CD14-positive monocyte (primary cell): Measurements from ENCODE around the gene EPOP. TPM values are rescaled to one million over a fixed set of nuclear protein-coding genes. Genes with fewer than 3 reads are reported as not detected.
A peak's percentile ranks its signal among the peaks of the same experiment; 100 is the strongest.

Experiments used
- DNase-seq, 3 donors: peaks; one replicate each; pipeline ENCODE4 v3.0.0-alpha.2; 2011 to 2022
- H2AFZ ChIP-seq: 2 replicates; pipeline ENCODE4 v1.6.0; 2012; ENCODE audit warnings: mild to moderate bottlenecking, low read depth, low read length, inconsistent platforms; ENCODE audit not compliant: insufficient read depth, poor library complexity, severe bottlenecking
- H3K27ac ChIP-seq, 2 donors: 1 replicate in 1 of 2; 2 replicates in 1 of 2; pipeline ENCODE4 v1.5.1; 2012 to 2013; ENCODE audit warnings: low read length in 2 of 2, control low read depth in 1 of 2, inconsistent platforms in 1 of 2, low read depth in 1 of 2, mild to moderate bottlenecking in 1 of 2
- H3K27me3 ChIP-seq, 2 donors: one replicate each; pipeline versions ENCODE4 v1.6.0 to v1.6.1; 2011 to 2013; ENCODE audit warnings: low read length in 2 of 2; ENCODE audit not compliant: control insufficient read depth in 2 of 2, insufficient read depth in 2 of 2
- H3K36me3 ChIP-seq, 2 donors: replicated peaks in 1 of 2; 1 replicate in 1 of 2; 2 replicates in 1 of 2; pipeline versions ENCODE4 v1.5.1 to v1.6.1; 2012 to 2013; ENCODE audit warnings: low read length in 2 of 2, control low read depth in 1 of 2, inconsistent platforms in 1 of 2, mild to moderate bottlenecking in 1 of 2; ENCODE audit not compliant: insufficient read depth in 2 of 2, control insufficient read depth in 1 of 2
- H3K4me1 ChIP-seq, 2 donors: 1 replicate in 1 of 2; 2 replicates in 1 of 2; pipeline versions ENCODE4 v1.5.1 to v1.6.1; 2012 to 2013; ENCODE audit warnings: low read length in 2 of 2, control low read depth in 1 of 2, inconsistent platforms in 1 of 2, mild to moderate bottlenecking in 1 of 2, moderate library complexity in 1 of 2; ENCODE audit not compliant: insufficient read depth in 2 of 2, control insufficient read depth in 1 of 2
- H3K4me2 ChIP-seq: replicated peaks from 2 replicates; pipeline ENCODE3; 2012; ENCODE audit warnings: low read length, moderate library complexity, mild to moderate bottlenecking; ENCODE audit not compliant: poor library complexity, severe bottlenecking; ENCODE audit errors: extremely low read depth
- H3K4me3 ChIP-seq, 3 experiments: fragments of 200-600 bp in 1 of 3; sonication (generic) in 1 of 3; replicated peaks in 1 of 3; 1 replicate in 2 of 3; 2 replicates in 1 of 3; pipeline ENCODE4 v1.5.1; 2011 to 2013; ENCODE audit warnings: low read length in 3 of 3, mild to moderate bottlenecking in 3 of 3, control low read depth in 2 of 3, low read depth in 2 of 3, inconsistent platforms in 1 of 3, moderate library complexity in 1 of 3
- H3K79me2 ChIP-seq: 2 replicates; pipeline ENCODE4 v1.6.0; 2012; ENCODE audit warnings: mild to moderate bottlenecking, control low read depth, inconsistent platforms, low read length, moderate library complexity; ENCODE audit not compliant: insufficient read depth
- H3K9ac ChIP-seq: 2 replicates; pipeline ENCODE4 v1.6.0; 2017; ENCODE audit warnings: low read length, mild to moderate bottlenecking; ENCODE audit not compliant: insufficient read depth, poor library complexity, severe bottlenecking
- H3K9me3 ChIP-seq, 2 donors: replicated peaks in 1 of 2; 1 replicate in 1 of 2; 2 replicates in 1 of 2; pipeline versions ENCODE4 v1.5.1 to v1.6.1; 2012 to 2013; ENCODE audit warnings: low read length in 2 of 2, control low read depth in 1 of 2; ENCODE audit not compliant: control insufficient read depth in 1 of 2, insufficient read depth in 1 of 2
- H4K20me1 ChIP-seq: 2 replicates; pipeline ENCODE4 v1.6.0; 2012; ENCODE audit warnings: mild to moderate bottlenecking, low read length, control low read depth, moderate library complexity; ENCODE audit not compliant: insufficient read depth
- H3K27ac Mint-ChIP-seq, 7 donors: one replicate each; pipeline ENCODE4 v1.8.0; 2020; ENCODE audit warnings: mild to moderate bottlenecking in 7 of 7, mixed read lengths in 7 of 7, moderate library complexity in 6 of 7, inconsistent platforms in 2 of 7
- H3K27me3 Mint-ChIP-seq, 3 donors: one replicate each; pipeline ENCODE4 v1.8.0; 2021 to 2022; ENCODE audit warnings: low read depth in 3 of 3, mild to moderate bottlenecking in 3 of 3, mixed read lengths in 3 of 3, moderate library complexity in 3 of 3, inconsistent platforms in 1 of 3
- H3K36me3 Mint-ChIP-seq, 2 donors: one replicate each; pipeline ENCODE4 v1.8.0; 2020; ENCODE audit warnings: mixed read lengths in 2 of 2, inconsistent platforms in 1 of 2, mild to moderate bottlenecking in 1 of 2
- H3K4me1 Mint-ChIP-seq: one replicate; pipeline ENCODE4 v1.8.0; 2020; ENCODE audit warnings: mild to moderate bottlenecking, mixed read lengths
- H3K4me3 Mint-ChIP-seq, 2 donors: one replicate each; pipeline ENCODE4 v1.8.0; 2020; ENCODE audit warnings: mild to moderate bottlenecking in 2 of 2, mixed read lengths in 2 of 2, moderate library complexity in 1 of 2
- H3K9me3 Mint-ChIP-seq, 7 donors: one replicate each; pipeline ENCODE4 v1.8.0; 2020 to 2022; ENCODE audit warnings: mixed read lengths in 7 of 7, mild to moderate bottlenecking in 6 of 7, moderate library complexity in 6 of 7, inconsistent platforms in 2 of 7
- WGBS: methylation state at CpG from one replicate; pipeline ENCODE4 v1.1.5; 2013; ENCODE audit warnings: missing lambda C conversion rate; ENCODE audit not compliant: insufficient coverage; 5-methylcytosine and 5-hydroxymethylcytosine counted together
- intact Hi-C, 2 donors: fragments of 100-400 bp; cut with micrococcal nuclease; formaldehyde crosslinking; loops; one replicate each; pipeline versions ENCODE4 v1.15.0 to v1.15.1; 2023
- polyA plus RNA-seq, 3 donors: library from polyadenylated mRNA; depleted of rRNA in 1 of 3; unstranded in 2 of 3; stranded (reverse) in 1 of 3; fragments of 300-500 nt in 2 of 3; fragments of >200 nt in 1 of 3; fragmentation: Illumina TruSeq in 2 of 3; gene quantifications; 1 replicate in 2 of 3; 2 replicates in 1 of 3; pipeline ENCODE4 v1.2.3, GENCODE V29; 2012 to 2021
- TF ChIP-seq, protein P1 (sequence below): fragments of 200-600 bp; IDR thresholded peaks from one replicate; pipeline ENCODE4 v1.8.0; 2022; ENCODE audit warnings: antibody characterized with exemption, mild to moderate bottlenecking

EPOP gene
- polyA plus RNA-seq, 3 donors = 0.63 TPM; not detected in 2

DNA sequence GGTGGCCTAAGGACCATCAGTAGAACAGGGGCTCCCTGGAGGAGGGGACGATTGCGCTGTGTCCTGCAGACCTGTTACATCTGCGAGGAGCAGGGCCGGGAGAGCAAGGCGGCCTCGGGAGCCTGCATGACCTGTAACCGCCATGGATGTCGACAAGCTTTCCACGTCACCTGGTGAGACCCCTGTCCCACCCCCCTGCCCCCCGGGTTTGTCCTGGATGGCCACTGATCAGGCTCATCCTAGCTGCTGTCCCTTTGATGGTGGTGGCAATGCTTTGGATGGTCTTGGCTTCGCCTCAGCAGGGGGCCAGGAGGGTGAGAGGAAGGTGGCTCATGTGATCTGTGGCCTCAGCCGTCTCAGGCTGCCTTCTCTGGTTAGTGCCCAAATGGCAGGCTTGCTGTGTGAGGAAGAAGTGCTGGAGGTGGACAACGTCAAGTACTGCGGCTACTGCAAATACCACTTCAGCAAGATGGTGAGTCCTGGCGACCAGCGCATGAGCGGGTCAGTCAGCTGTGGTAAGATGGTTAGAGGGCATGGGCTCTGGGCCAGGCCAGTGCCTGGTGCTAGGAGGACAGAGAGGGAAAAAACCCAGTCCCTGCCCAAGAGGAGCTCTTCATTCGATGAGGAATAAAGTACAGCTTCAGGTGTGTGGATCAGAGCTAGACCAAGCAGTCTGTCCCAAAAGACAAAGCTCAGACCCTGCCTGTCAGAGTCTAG, 34.5 kb upstream of the EPOP start:
- Mint-ChIP-seq H3K27me3 (peaks cover 9 to 15% (median 12%) of the 10 kb centered on the region in 3 donors), H3K36me3 (peaks cover 44 to 52% of the 10 kb centered on the region in 2 donors), H3K4me1 (peaks cover 42% of the 10 kb centered on the region), H3K4me3 (no peak overlapping the region), H3K27ac (peak overlapping the region in 2 of 7 donors; percentile 16 to 20), H3K9me3 (peaks cover 0 to 4% (median 0%) of the 10 kb centered on the region in 7 donors)
- DNase-seq = no peak
- Histone ChIP-seq H3K9ac (no peak overlapping the region), H3K4me3 (no peak overlapping the region), H3K27ac (no peak overlapping the region), H2AFZ (no peak overlapping the region), H3K36me3 (peaks cover 24 to 51% of the 10 kb centered on the region in 2 donors), H4K20me1 (peaks cover 19% of the 10 kb centered on the region), H3K79me2 (peaks cover 8% of the 10 kb centered on the region), H3K27me3 (peaks cover 0 to 6% of the 10 kb centered on the region in 2 donors), H3K4me2 (no peak overlapping the region), H3K4me1 (peaks cover 19 to 24% of the 10 kb centered on the region in 2 donors), H3K9me3 (no peaks in the 10 kb centered on the region)
- TF ChIP-seq, protein P1, sequence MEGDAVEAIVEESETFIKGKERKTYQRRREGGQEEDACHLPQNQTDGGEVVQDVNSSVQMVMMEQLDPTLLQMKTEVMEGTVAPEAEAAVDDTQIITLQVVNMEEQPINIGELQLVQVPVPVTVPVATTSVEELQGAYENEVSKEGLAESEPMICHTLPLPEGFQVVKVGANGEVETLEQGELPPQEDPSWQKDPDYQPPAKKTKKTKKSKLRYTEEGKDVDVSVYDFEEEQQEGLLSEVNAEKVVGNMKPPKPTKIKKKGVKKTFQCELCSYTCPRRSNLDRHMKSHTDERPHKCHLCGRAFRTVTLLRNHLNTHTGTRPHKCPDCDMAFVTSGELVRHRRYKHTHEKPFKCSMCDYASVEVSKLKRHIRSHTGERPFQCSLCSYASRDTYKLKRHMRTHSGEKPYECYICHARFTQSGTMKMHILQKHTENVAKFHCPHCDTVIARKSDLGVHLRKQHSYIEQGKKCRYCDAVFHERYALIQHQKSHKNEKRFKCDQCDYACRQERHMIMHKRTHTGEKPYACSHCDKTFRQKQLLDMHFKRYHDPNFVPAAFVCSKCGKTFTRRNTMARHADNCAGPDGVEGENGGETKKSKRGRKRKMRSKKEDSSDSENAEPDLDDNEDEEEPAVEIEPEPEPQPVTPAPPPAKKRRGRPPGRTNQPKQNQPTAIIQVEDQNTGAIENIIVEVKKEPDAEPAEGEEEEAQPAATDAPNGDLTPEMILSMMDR = no peak
- intact Hi-C loops = loop anchor here in 1 of 2 donors (10.0 kb wide), 1 partner anchor 156 kb away; no protein-coding TSS in a partner anchor
- 90% methylated on average over 17 of the region's 18 CpGs for WGBS

DNA sequence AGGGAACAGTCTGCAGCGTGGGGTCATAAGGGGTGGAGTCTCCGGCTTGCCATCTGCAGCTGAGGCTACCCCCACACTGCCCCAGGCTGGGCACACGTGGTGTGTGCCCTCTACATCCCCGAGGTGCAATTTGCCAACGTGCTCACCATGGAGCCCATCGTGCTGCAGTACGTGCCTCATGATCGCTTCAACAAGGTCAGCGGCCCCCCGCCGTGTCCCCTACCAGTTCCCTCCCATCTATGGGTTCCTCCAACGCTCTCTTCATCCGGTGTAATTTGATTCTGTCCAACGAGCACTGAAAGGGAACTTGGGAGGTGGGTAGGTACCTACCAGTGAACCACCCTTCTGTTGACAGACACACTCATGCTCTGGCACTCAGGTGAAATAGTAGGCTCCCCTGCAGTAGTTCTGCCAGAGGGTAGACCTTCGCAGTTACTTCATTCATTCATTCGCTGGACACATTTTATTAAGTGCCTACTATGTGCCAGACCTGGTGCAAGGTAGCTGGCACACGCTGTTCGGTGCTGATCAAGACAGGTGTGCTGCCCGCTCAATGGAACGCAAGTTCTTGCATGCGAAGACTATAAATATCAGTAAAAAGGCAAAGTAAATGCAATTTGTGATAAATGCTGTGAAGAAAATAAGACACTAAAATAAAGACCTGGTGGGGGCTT, 33.1 kb upstream of the EPOP start:
- H2AFZ ChIP-seq = no peak overlapping the region
- TF ChIP-seq, protein P1 = no peak
- peak overlapping the region in 1 of 2 donors; percentile 85 for H3K4me3 Mint-ChIP-seq
- H3K36me3 Mint-ChIP-seq = peaks cover 37 to 43% of the 10 kb centered on the region in 2 donors
- H3K4me1 Mint-ChIP-seq = peaks cover 54% of the 10 kb centered on the region
- peaks cover 8% of the 10 kb centered on the region for H3K79me2 ChIP-seq
- peaks cover 0 to 6% of the 10 kb centered on the region in 2 donors for H3K27me3 ChIP-seq
- no peak for DNase-seq
- H3K27me3 Mint-ChIP-seq = peaks cover 15 to 19% (median 16%) of the 10 kb centered on the region in 3 donors
- WGBS = 89% methylated on average over 12 of the region's 21 CpGs
- no peak overlapping the region for H3K4me2 ChIP-seq
- intact Hi-C loops = loop anchor here in 1 of 2 donors (10.0 kb wide), 1 partner anchor 157 kb away; no protein-coding TSS in a partner anchor
- H3K27ac ChIP-seq = no peak overlapping the region
- peaks cover 15 to 37% of the 10 kb centered on the region in 2 donors for H3K36me3 ChIP-seq
- H3K4me3 ChIP-seq = no peak overlapping the region
- no peak overlapping the region for H3K9ac ChIP-seq
- peaks cover 0 to 5% (median 0%) of the 10 kb centered on the region in 7 donors for H3K9me3 Mint-ChIP-seq
- peak overlapping the region in 1 of 7 donors; percentile 61 for H3K27ac Mint-ChIP-seq
- peaks cover 33 to 39% of the 10 kb centered on the region in 2 donors for H3K4me1 ChIP-seq
- no peaks in the 10 kb centered on the region for H3K9me3 ChIP-seq
- peaks cover 19% of the 10 kb centered on the region for H4K20me1 ChIP-seq
